HepG2 (cell line): ENCODE results near the gene NAB2. TPM values are rescaled to one million over a fixed set of nuclear protein-coding genes. Genes with fewer than 3 reads are reported as not detected.

Experiments used
- ERF ChIP-seq: IDR thresholded peaks from 2 replicates; pipeline ENCODE4 v1.6.1; 2018; ENCODE audit warnings: missing biosample characterization, missing genetic modification reagents
- ETV5 ChIP-seq: IDR thresholded peaks from 2 replicates; pipeline ENCODE4 v1.6.1; 2018; ENCODE audit warnings: missing biosample characterization, missing genetic modification reagents, inconsistent platforms, borderline replicate concordance
- GFI1 ChIP-seq: sonication (generic); formaldehyde crosslinking; IDR thresholded peaks from 2 replicates; pipeline ENCODE4 v1.5.0; 2020; ENCODE audit warnings: missing genetic modification reagents, mild to moderate bottlenecking, borderline replicate concordance
- HDAC2 ChIP-seq: sonication (generic); formaldehyde crosslinking; IDR thresholded peaks from 2 replicates; pipeline ENCODE4 v1.4.0; 2020; ENCODE audit warnings: missing genetic modification reagents
- MLX ChIP-seq: IDR thresholded peaks from 2 replicates; pipeline ENCODE4 v1.6.1; 2016
- MXD1 ChIP-seq: sonication (generic); formaldehyde crosslinking; IDR thresholded peaks from 2 replicates; pipeline ENCODE4 v1.4.0; 2020; ENCODE audit warnings: mild to moderate bottlenecking, missing genetic modification reagents
- MYC ChIP-seq: sonication (generic); formaldehyde crosslinking; IDR thresholded peaks from 2 replicates; pipeline ENCODE4 v1.9.0; 2021; ENCODE audit warnings: missing genetic modification reagents, borderline replicate concordance
- NFYC ChIP-seq: IDR thresholded peaks from 2 replicates; pipeline ENCODE4 v1.6.1; 2016; ENCODE audit warnings: missing genetic modification reagents, missing compliant biosample characterization
- PHB2 ChIP-seq: fragments of 450-650 bp; IDR thresholded peaks from 2 replicates; pipeline ENCODE4 v1.6.1; 2018; ENCODE audit not compliant: partially characterized antibody
- POGK ChIP-seq: sonication (generic); formaldehyde crosslinking; conservative IDR thresholded peaks from 2 replicates; pipeline ENCODE4 v1.8.0; 2022; ENCODE audit warnings: mild to moderate bottlenecking, moderate library complexity, missing genetic modification reagents
- PPARG ChIP-seq: conservative IDR thresholded peaks from 2 replicates; pipeline ENCODE4 v1.6.1; 2016; ENCODE audit warnings: missing biosample characterization, missing genetic modification reagents
- RARA ChIP-seq: IDR thresholded peaks from 2 replicates; pipeline ENCODE4 v1.6.1; 2016; ENCODE audit warnings: missing genetic modification reagents, missing compliant biosample characterization
- RFX1 ChIP-seq: fragments of 450-650 bp; IDR thresholded peaks from 2 replicates; pipeline ENCODE4 v1.6.1; 2017
- RXRA ChIP-seq: sonication (generic); formaldehyde crosslinking; IDR thresholded peaks from 2 replicates; pipeline ENCODE4 v1.5.1; 2020; ENCODE audit warnings: missing genetic modification reagents
- SMAD1 ChIP-seq: sonication (generic); formaldehyde crosslinking; IDR thresholded peaks from 2 replicates; pipeline ENCODE4 v1.4.0; 2020; ENCODE audit warnings: missing genetic modification reagents, low read depth, mild to moderate bottlenecking, borderline replicate concordance
- SP4 ChIP-seq: sonication (generic); formaldehyde crosslinking; IDR thresholded peaks from 2 replicates; pipeline ENCODE4 v1.8.1; 2023; ENCODE audit warnings: mild to moderate bottlenecking, missing genetic modification reagents
- TAF1 ChIP-seq: sonication (generic); formaldehyde crosslinking; IDR thresholded peaks from 2 replicates; pipeline ENCODE4 v1.4.0; 2020; ENCODE audit warnings: missing genetic modification reagents
- THAP8 ChIP-seq: sonication (generic); formaldehyde crosslinking; IDR thresholded peaks from 2 replicates; pipeline ENCODE4 v1.5.1; 2020; ENCODE audit warnings: missing genetic modification reagents, mild to moderate bottlenecking, borderline replicate concordance
- TRIM24 ChIP-seq: sonication (generic); formaldehyde crosslinking; IDR thresholded peaks from 2 replicates; pipeline ENCODE4 v1.8.0; 2022; ENCODE audit warnings: mild to moderate bottlenecking, missing genetic modification reagents
- ZBTB39 ChIP-seq: sonication (generic); formaldehyde crosslinking; IDR thresholded peaks from 2 replicates; pipeline ENCODE4 v1.5.0; 2020; ENCODE audit warnings: missing genetic modification reagents
- ZKSCAN8 ChIP-seq: IDR thresholded peaks from 2 replicates; pipeline ENCODE4 v1.6.1; 2016; ENCODE audit warnings: borderline replicate concordance, missing genetic modification reagents, missing compliant biosample characterization
- ZNF124 ChIP-seq: sonication (generic); formaldehyde crosslinking; IDR thresholded peaks from 2 replicates; pipeline ENCODE4 v1.4.0; 2020; ENCODE audit warnings: missing genetic modification reagents
- ZNF264 ChIP-seq: sonication (generic); formaldehyde crosslinking; IDR thresholded peaks from 2 replicates; pipeline ENCODE4 v1.4.0; 2020; ENCODE audit warnings: missing genetic modification reagents
- ZNF607 ChIP-seq: sonication (generic); formaldehyde crosslinking; IDR thresholded peaks from 2 replicates; pipeline ENCODE4 v1.5.1; 2020; ENCODE audit warnings: missing genetic modification reagents, mild to moderate bottlenecking, borderline replicate concordance
- ZNF781 ChIP-seq: sonication (generic); formaldehyde crosslinking; IDR thresholded peaks from 2 replicates; pipeline ENCODE4 v1.5.1; 2020; ENCODE audit warnings: borderline replicate concordance, mild to moderate bottlenecking, missing genetic modification reagents; ENCODE audit errors: not compliant biosample characterization
- polyA plus RNA-seq, 8 experiments: library from polyadenylated mRNA; depleted of rRNA in 3 of 8; stranded (reverse) in 7 of 8; unstranded in 1 of 8; fragments of >200 nt; fragmentation: Illumina TruSeq in 4 of 8; extraction: Trizol in 4 of 8; gene quantifications; 2 replicates each; pipeline versions ENCODE4 v1.2.1 to v1.2.3, GENCODE V29; 2011 to 2016; ENCODE audit warnings: low read depth in 4 of 8, missing spikeins in 1 of 8, mixed read lengths in 1 of 8; ENCODE audit not compliant: insufficient read depth in 1 of 8
- total RNA-seq, 5 experiments: library from RNA; depleted of rRNA; stranded (reverse); fragments of >200 nt; fragmentation: Illumina TruSeq; extraction: Trizol; gene quantifications; 2 replicates each; pipeline ENCODE4 v1.2.3, GENCODE V29; 2016; ENCODE audit warnings: low read depth in 1 of 5

The NAB2 gene
- total and polyA plus RNA-seq, 2 of the 13 experiments (the other 11 are each of a cell fraction or from before 2014, with no cell fraction given), result 11.7 to 12.9 TPM

- TF ChIP-seq TAF1, result peak; percentile 51; the same call in 1 of the 2 replicates
- peak; percentile 50; the same call in 1 of the 2 replicates for TF ChIP-seq MXD1 (CRISPR knock-in tag)
- peak; percentile 92 for TF ChIP-seq ETV5
- TF ChIP-seq PHB2, result no peak
- TF ChIP-seq ZNF124 (CRISPR knock-in tag), result 0 out of 2 replicates have a peak, but pooled peaks have one; percentile 23
- TF ChIP-seq ERF, result 0 out of 2 replicates have a peak, but pooled peaks have one; percentile 31
- peak; percentile 78 for TF ChIP-seq HDAC2
- peak; percentile 55 for TF ChIP-seq RARA
- no peak for TF ChIP-seq TRIM24 (CRISPR knock-in tag)
- no peak for TF ChIP-seq ZNF607 (CRISPR knock-in tag)
- no peak for TF ChIP-seq NFYC
- peak; percentile 91 for TF ChIP-seq MYC (CRISPR knock-in tag)
- TF ChIP-seq THAP8 (CRISPR knock-in tag), result no peak
- peak; percentile 68 for TF ChIP-seq RXRA (CRISPR knock-in tag)
- no peak for TF ChIP-seq ZNF781
- TF ChIP-seq SMAD1 (CRISPR knock-in tag), result 0 out of 2 replicates have a peak, but pooled peaks have one; percentile 34
- TF ChIP-seq SP4 (CRISPR knock-in tag), result no peak
- TF ChIP-seq POGK (CRISPR knock-in tag), result no peak
- peak; percentile 57; the same call in 1 of the 2 replicates for TF ChIP-seq ZBTB39 (CRISPR knock-in tag)
- 0 out of 2 replicates have a peak, but pooled peaks have one; percentile 28 for TF ChIP-seq PPARG
- no peak for TF ChIP-seq ZKSCAN8 (CRISPR knock-in tag)
- peak; percentile 15; the same call in 1 of the 2 replicates for TF ChIP-seq GFI1 (CRISPR knock-in tag)
- no peak for TF ChIP-seq RFX1
- TF ChIP-seq ZNF264 (CRISPR knock-in tag), result peak; percentile 62; the same call in 1 of the 2 replicates
- TF ChIP-seq MLX (CRISPR knock-in tag), result peak; percentile 71; the same call in 1 of the 2 replicates
Measured at GRCh38 chr12:57088354-57089270, at the start of gene NAB2 (continued).
